K562 (cell line): ENCODE data around the gene LY6G6D. TPM values are rescaled to one million over a fixed set of nuclear protein-coding genes. Genes with fewer than 3 reads are reported as not detected.

ENCODE experiments used
- ADNP ChIP-seq: fragments of 200-800 bp; sonication (Bioruptor generic); IDR thresholded peaks from 2 replicates; pipeline ENCODE4 v1.6.1; 2016; ENCODE audit warnings: missing genetic modification characterization, missing compliant biosample characterization
- ARNT ChIP-seq, 2 experiments: fragments of 450-650 bp; IDR thresholded peaks; 2 replicates each; pipeline ENCODE4 v1.6.1; 2016; ENCODE audit warnings: mild to moderate bottlenecking in 1 of 2
- CHCHD3 ChIP-seq: fragments of 250-450 bp; sonication (Bioruptor Pico); IDR thresholded peaks from 2 replicates; pipeline ENCODE4 v2.1.2; 2022; ENCODE audit warnings: mild to moderate bottlenecking
- KDM4B ChIP-seq, 2 experiments: fragments of 450-650 bp in 1 of 2; sonication (generic) in 1 of 2; IDR thresholded peaks; 2 replicates each; pipeline ENCODE4 v1.6.1; 2016 to 2017; ENCODE audit warnings: borderline replicate concordance in 2 of 2, antibody characterized with exemption in 1 of 2, low read depth in 1 of 2, mild to moderate bottlenecking in 1 of 2
- PBX2 ChIP-seq, 2 experiments: IDR thresholded peaks in 1 of 2; conservative IDR thresholded peaks in 1 of 2; 2 replicates each; pipeline ENCODE4 v1.6.1; 2016; ENCODE audit warnings: low read depth in 2 of 2, mild to moderate bottlenecking in 1 of 2, missing compliant biosample characterization in 1 of 2, missing genetic modification characterization in 1 of 2, moderate library complexity in 1 of 2
- PKNOX1 ChIP-seq: fragments of 450-650 bp; IDR thresholded peaks from 2 replicates; pipeline ENCODE4 v1.6.1; 2016
- RAD21 ChIP-seq, 2 experiments: fragments of 250-450 bp in 1 of 2; fragments of 450-650 bp in 1 of 2; sonication (Bioruptor Pico) in 1 of 2; formaldehyde crosslinking in 1 of 2; IDR thresholded peaks in 1 of 2; conservative IDR thresholded peaks in 1 of 2; 2 replicates each; pipeline versions ENCODE4 v1.4.0 to v1.8.0; 2020 to 2022; ENCODE audit warnings: mild to moderate bottlenecking in 2 of 2, moderate library complexity in 1 of 2
- THAP7 ChIP-seq: fragments of 250-450 bp; sonication (Bioruptor Pico); IDR thresholded peaks from 2 replicates; pipeline ENCODE4 v1.5.0; 2021
- ZBTB40 ChIP-seq, 2 experiments: fragments of 450-650 bp in 1 of 2; sonication (generic) in 1 of 2; formaldehyde crosslinking in 1 of 2; IDR thresholded peaks; 2 replicates each; pipeline versions ENCODE4 v1.7.1 to v1.9.0; 2016 to 2022; ENCODE audit warnings: inconsistent platforms in 1 of 2, mild to moderate bottlenecking in 1 of 2, missing genetic modification reagents in 1 of 2
- ZBTB8A ChIP-seq: fragments of 450-650 bp; IDR thresholded peaks from 2 replicates; pipeline ENCODE4 v1.6.1; 2018; ENCODE audit warnings: mild to moderate bottlenecking, moderate library complexity; ENCODE audit not compliant: partially characterized antibody
- ZFPM2 ChIP-seq: fragments of 250-450 bp; sonication (Bioruptor Pico); IDR thresholded peaks from 2 replicates; pipeline ENCODE4 v1.5.1; 2022; ENCODE audit warnings: mild to moderate bottlenecking
- polyA plus RNA-seq, 8 experiments: library from polyadenylated mRNA; depleted of rRNA in 4 of 8; stranded (reverse) in 5 of 8; unstranded in 3 of 8; fragments of >200 nt; fragmentation: Nextera tagmentation in 2 of 8; fragmentation: Illumina TruSeq in 1 of 8; extraction: Ambion mirVana in 2 of 8; extraction: Trizol in 1 of 8; gene quantifications; 2 replicates each; pipeline versions ENCODE4 v1.2.1 to v1.2.3, GENCODE V29; 2011 to 2014; ENCODE audit warnings: inconsistent platforms in 1 of 8, missing spikeins in 1 of 8
- total RNA-seq, 7 experiments: library from RNA; depleted of rRNA in 6 of 7; stranded (reverse); fragments of >200 nt in 6 of 7; fragmentation: Illumina TruSeq in 2 of 7; extraction: Trizol in 2 of 7; gene quantifications; 2 replicates each; pipeline versions ENCODE4 v1.2.1 to v1.2.3, GENCODE V29; 2011 to 2021; ENCODE audit warnings: low replicate concordance in 1 of 7

Gene LY6G6D
- total and polyA plus RNA-seq, 9 of the 15 experiments (the other 6 are each of a cell fraction or from before 2014, with no cell fraction given): 0.30 to 0.38 TPM; not detected in 7

- TF ChIP-seq CHCHD3 (CRISPR knock-in tag) (peak; percentile 94), PBX2 (CRISPR knock-in tag; IDR thresholded peaks at IDR 0.05; ENCODE audit: low read depth) (no peak), PBX2 (tag; conservative IDR thresholded peaks at IDR 0.05; ENCODE audit: low read depth) (no peak; the same call in 1 of the 2 replicates), ARNT (IDR thresholded peaks at IDR 0.05) (no peak; a peak in 1 of 4 replicates), ZBTB8A (no peak), KDM4B (IDR thresholded peaks at IDR 0.05; ENCODE audit: borderline replicate concordance in 2 of 2, low read depth in 1 of 2) (peak in 1 of 2 experiments; percentile 99; a peak in 2 of 4 replicates), ZFPM2 (peak; percentile 80; the same call in 1 of the 2 replicates), THAP7 (no peak), PKNOX1 (peak; percentile 91), RAD21 (CRISPR knock-in tag; conservative IDR thresholded peaks at IDR 0.05 in 1 of 2, IDR thresholded peaks at IDR 0.05 in 1 of 2) (no peak), ZBTB40 (IDR thresholded peaks at IDR 0.05) (peak; percentile 98), ZBTB40 (CRISPR knock-in tag; IDR thresholded peaks at IDR 0.05) (no peak), ADNP (tag) (no peak)
These were observed 49.4 kb upstream of the LY6G6D start, which contains the start of gene CSNK2B (continued) for GRCh38 chr6:31665501-31666336.
